Mammary epithelial cell (primary cell): ENCODE measurements around the gene FUS.

Experiments used
- CTCF ChIP-seq, 2 donors: IDR thresholded peaks in 1 of 2; conservative IDR thresholded peaks in 1 of 2; 2 replicates each; pipeline ENCODE4 v1.5.1; 2011 to 2012; ENCODE audit warnings: inconsistent platforms in 2 of 2, low read length in 2 of 2, mild to moderate bottlenecking in 2 of 2, control low read depth in 1 of 2, low read depth in 1 of 2; ENCODE audit not compliant: insufficient read depth in 1 of 2; ENCODE audit errors: extremely low read depth in 1 of 2
- EZH2 ChIP-seq: IDR thresholded peaks from 2 replicates; pipeline ENCODE4 v1.6.1; 2012; ENCODE audit warnings: low read length, inconsistent platforms, borderline replicate concordance

GRCh38 chr16:31143694-31144148 is 36.2 kb upstream of the FUS start:
- TF ChIP-seq CTCF (conservative IDR thresholded peaks at IDR 0.05 in 1 of 2, IDR thresholded peaks at IDR 0.05 in 1 of 2; ENCODE audit: extremely low read depth in 1 of 2, insufficient read depth in 1 of 2, low read depth in 1 of 2, low read length in 2 of 2) (no peak), EZH2 (no peak)
